Loucy (cell line): ENCODE data around the gene OR2M2.

Experiments used
- EZH2phosphoT487 ChIP-seq: fragments of 200-600 bp; IDR thresholded peaks from 2 replicates; pipeline ENCODE4 v1.6.1; 2018; ENCODE audit warnings: antibody characterized with exemption, mild to moderate bottlenecking, moderate library complexity, borderline replicate concordance
- TF ChIP-seq, protein P1 (sequence below): fragments of 200-600 bp; sonication (generic); conservative IDR thresholded peaks from 2 replicates; pipeline ENCODE4 v1.5.1; 2014; ENCODE audit warnings: mild to moderate bottlenecking, antibody characterized with exemption, low read length

DNA sequence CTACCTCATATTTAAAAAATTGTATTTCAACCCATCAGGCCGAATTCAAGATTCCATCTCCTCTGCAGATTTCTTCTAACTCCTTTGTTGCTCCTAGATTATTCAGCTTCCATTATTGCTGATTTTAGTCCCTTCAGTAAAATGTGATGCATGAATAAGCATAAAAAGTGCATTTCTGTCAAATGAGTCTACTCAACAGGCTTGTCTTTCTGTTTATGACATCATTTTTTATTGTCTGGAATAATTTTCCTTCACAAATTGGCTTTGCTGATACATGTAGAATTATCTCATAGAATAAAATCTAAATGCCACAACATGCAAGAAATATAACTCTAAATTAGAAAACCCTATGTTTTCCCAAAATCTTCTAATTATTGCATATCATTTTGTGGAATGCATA is 31.3 kb upstream of the OR2M2 start:
- TF ChIP-seq, protein P1, sequence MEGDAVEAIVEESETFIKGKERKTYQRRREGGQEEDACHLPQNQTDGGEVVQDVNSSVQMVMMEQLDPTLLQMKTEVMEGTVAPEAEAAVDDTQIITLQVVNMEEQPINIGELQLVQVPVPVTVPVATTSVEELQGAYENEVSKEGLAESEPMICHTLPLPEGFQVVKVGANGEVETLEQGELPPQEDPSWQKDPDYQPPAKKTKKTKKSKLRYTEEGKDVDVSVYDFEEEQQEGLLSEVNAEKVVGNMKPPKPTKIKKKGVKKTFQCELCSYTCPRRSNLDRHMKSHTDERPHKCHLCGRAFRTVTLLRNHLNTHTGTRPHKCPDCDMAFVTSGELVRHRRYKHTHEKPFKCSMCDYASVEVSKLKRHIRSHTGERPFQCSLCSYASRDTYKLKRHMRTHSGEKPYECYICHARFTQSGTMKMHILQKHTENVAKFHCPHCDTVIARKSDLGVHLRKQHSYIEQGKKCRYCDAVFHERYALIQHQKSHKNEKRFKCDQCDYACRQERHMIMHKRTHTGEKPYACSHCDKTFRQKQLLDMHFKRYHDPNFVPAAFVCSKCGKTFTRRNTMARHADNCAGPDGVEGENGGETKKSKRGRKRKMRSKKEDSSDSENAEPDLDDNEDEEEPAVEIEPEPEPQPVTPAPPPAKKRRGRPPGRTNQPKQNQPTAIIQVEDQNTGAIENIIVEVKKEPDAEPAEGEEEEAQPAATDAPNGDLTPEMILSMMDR, result no peak
- TF ChIP-seq EZH2phosphoT487, result no peak
